ENCODE data around the gene PLXNB2.

DNA sequence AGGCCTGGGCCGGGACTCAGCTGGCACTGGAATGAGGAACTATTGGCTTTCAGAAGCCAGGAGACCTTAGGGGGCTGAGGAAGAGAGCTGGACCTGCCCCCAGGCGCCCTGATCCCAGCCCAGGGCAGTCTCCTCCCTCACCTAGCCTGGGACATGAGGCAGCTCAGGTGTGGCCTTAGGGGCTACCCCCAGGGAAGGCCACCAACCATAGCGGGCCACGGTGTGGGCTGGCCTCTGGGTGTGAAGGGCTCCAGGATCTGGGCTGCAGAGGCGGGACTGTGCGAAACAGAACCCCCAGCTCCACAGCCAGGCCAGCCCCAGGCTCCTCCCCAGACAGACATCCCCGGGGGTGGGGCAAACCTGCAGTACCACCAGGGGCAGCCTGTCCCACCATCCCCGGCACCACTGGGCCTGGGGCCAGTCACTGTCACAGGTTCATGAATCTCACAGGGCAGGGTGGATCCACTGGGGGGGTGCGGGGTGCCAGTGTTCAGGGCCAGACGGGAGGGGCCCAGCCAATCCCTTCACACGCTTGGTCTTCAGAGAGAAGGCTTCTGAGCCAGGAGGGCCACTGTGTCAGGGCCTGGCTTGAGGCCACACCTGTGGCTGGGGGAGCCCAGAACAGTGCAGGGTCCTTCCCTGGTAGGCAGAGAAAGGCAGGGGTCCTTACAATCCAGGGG lies 3.5 kb downstream of the PLXNB2 start:
- TF ChIP-seq POLR2A (IDR thresholded peaks at IDR 0.05) = no peak
- TF ChIP-seq, protein P1, sequence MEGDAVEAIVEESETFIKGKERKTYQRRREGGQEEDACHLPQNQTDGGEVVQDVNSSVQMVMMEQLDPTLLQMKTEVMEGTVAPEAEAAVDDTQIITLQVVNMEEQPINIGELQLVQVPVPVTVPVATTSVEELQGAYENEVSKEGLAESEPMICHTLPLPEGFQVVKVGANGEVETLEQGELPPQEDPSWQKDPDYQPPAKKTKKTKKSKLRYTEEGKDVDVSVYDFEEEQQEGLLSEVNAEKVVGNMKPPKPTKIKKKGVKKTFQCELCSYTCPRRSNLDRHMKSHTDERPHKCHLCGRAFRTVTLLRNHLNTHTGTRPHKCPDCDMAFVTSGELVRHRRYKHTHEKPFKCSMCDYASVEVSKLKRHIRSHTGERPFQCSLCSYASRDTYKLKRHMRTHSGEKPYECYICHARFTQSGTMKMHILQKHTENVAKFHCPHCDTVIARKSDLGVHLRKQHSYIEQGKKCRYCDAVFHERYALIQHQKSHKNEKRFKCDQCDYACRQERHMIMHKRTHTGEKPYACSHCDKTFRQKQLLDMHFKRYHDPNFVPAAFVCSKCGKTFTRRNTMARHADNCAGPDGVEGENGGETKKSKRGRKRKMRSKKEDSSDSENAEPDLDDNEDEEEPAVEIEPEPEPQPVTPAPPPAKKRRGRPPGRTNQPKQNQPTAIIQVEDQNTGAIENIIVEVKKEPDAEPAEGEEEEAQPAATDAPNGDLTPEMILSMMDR (IDR thresholded peaks at IDR 0.05) = no peak
